Keratinocyte (primary cell): ENCODE measurements around the gene MBTD1.

ENCODE experiments used
- CTCF ChIP-seq, 3 experiments: IDR thresholded peaks in 1 of 3; conservative IDR thresholded peaks in 1 of 3; optimal IDR thresholded peaks in 1 of 3; 2 replicates in 2 of 3; 3 replicates in 1 of 3; pipeline versions ENCODE3 to v1.5.1; 2011; ENCODE audit warnings: low read length in 3 of 3, mild to moderate bottlenecking in 3 of 3, moderate library complexity in 2 of 3, control low read depth in 1 of 3, inconsistent platforms in 1 of 3; ENCODE audit not compliant: insufficient read depth in 2 of 3; ENCODE audit errors: extremely low read depth in 1 of 3
- EZH2 ChIP-seq: IDR thresholded peaks from one replicate; pipeline ENCODE4 v1.6.1; 2012; ENCODE audit warnings: inconsistent platforms, mild to moderate bottlenecking, low read length, moderate library complexity

DNA sequence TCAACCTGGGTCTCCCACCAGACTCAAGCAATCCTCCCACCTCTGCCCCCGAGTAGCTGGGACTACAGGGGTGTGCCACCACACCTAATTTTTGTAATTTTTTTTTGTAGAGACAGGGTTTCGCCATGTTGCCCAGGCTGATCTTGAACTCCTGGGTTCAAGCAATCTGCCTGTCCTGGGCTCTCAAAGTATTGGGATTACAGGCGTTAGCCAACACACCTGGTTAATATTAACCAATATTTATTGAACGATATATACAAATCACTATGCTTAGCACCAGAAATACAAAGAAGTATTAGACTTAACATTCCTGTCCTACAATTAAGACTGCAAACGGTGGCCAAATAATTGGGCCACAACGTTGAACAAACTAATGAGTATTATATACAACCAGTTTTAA is 4.2 kb downstream of the MBTD1 start:
- no peak for TF ChIP-seq CTCF (optimal IDR thresholded peaks at IDR 0.05 in 1 of 3, IDR thresholded peaks at IDR 0.05 in 1 of 3, conservative IDR thresholded peaks at IDR 0.05 in 1 of 3; ENCODE audit: extremely low read depth in 1 of 3, insufficient read depth in 2 of 3, low read length in 3 of 3)
- TF ChIP-seq EZH2 = no peak
